CD4-positive, alpha-beta memory T cell (primary cell): ENCODE data around the gene TIMM10. TPM values are rescaled to one million over a fixed set of nuclear protein-coding genes. Genes with fewer than 3 reads are reported as not detected.
A peak's percentile ranks its signal among the peaks of the same experiment; 100 is the strongest.
"Not testable (repeated sequence)": the region's sequence is repeated elsewhere in the genome, so short reads cannot be mapped to it uniquely, and the experiment has no call there.

ENCODE experiments used
- CTCF ChIA-PET: fragments of 350-600 bp; sonication (Branson Sonifier 250); formaldehyde crosslinking; loops from one replicate; lab custom pipeline; 2021; ENCODE audit warnings: inconsistent platforms; ENCODE audit not compliant: partially characterized antibody; lab: Charles Lee
- POLR2A ChIA-PET: fragments of 350-600 bp; sonication (Branson Sonifier 250); formaldehyde crosslinking; loops from one replicate; lab custom pipeline; 2021; ENCODE audit not compliant: partially characterized antibody; lab: Charles Lee
- DNase-seq, 5 donors: peaks; one replicate each; pipeline versions ENCODE4 v3.0.0 to v3.0.0-alpha.2; 2020 to 2022; ENCODE audit warnings: mixed read lengths in 1 of 5
- H3K27ac ChIP-seq: one replicate; pipeline ENCODE4 v1.7.0; 2013; ENCODE audit warnings: low read depth, low read length
- H3K27me3 ChIP-seq: 2 replicates; pipeline ENCODE4 v1.7.0; 2013; ENCODE audit warnings: mild to moderate bottlenecking, low read length, moderate library complexity; ENCODE audit not compliant: insufficient read depth
- H3K36me3 ChIP-seq: 2 replicates; pipeline ENCODE4 v1.7.0; 2013; ENCODE audit warnings: mild to moderate bottlenecking, low read length, moderate library complexity; ENCODE audit not compliant: insufficient read depth
- H3K4me1 ChIP-seq: 2 replicates; pipeline ENCODE4 v1.7.0; 2013; ENCODE audit warnings: mild to moderate bottlenecking, low read length, moderate library complexity; ENCODE audit not compliant: insufficient read depth
- H3K4me3 ChIP-seq, 2 donors: one replicate each; pipeline ENCODE4 v1.7.0; 2013; ENCODE audit warnings: low read length in 2 of 2, mild to moderate bottlenecking in 1 of 2
- H3K9me3 ChIP-seq, 2 donors: one replicate each; pipeline ENCODE4 v1.7.0; 2013; ENCODE audit warnings: low read length in 2 of 2, control low read depth in 1 of 2; ENCODE audit not compliant: control insufficient read depth in 1 of 2
- H3K27ac Mint-ChIP-seq, 7 donors: one replicate each; pipeline ENCODE4 v1.8.0; 2020 to 2021; ENCODE audit warnings: mixed read lengths in 7 of 7, mild to moderate bottlenecking in 6 of 7, inconsistent platforms in 3 of 7, moderate library complexity in 3 of 7
- H3K27me3 Mint-ChIP-seq, 2 donors: one replicate each; pipeline ENCODE4 v1.8.0; 2020 to 2021; ENCODE audit warnings: mixed read lengths in 2 of 2
- H3K36me3 Mint-ChIP-seq, 2 donors: one replicate each; pipeline ENCODE4 v1.8.0; 2020 to 2021; ENCODE audit warnings: mixed read lengths in 2 of 2, inconsistent platforms in 1 of 2, mild to moderate bottlenecking in 1 of 2
- H3K4me1 Mint-ChIP-seq, 4 donors: one replicate each; pipeline ENCODE4 v1.8.0; 2020 to 2021; ENCODE audit warnings: mixed read lengths in 4 of 4, mild to moderate bottlenecking in 1 of 4
- H3K4me3 Mint-ChIP-seq, 8 donors: one replicate each; pipeline ENCODE4 v1.8.0; 2020 to 2021; ENCODE audit warnings: mixed read lengths in 8 of 8, mild to moderate bottlenecking in 7 of 8, moderate library complexity in 6 of 8, inconsistent platforms in 3 of 8
- H3K9me3 Mint-ChIP-seq, 8 donors: one replicate each; pipeline ENCODE4 v1.8.0; 2020 to 2021; ENCODE audit warnings: mixed read lengths in 8 of 8, mild to moderate bottlenecking in 5 of 8, inconsistent platforms in 3 of 8, moderate library complexity in 1 of 8
- intact Hi-C: fragments of 100-400 bp; cut with micrococcal nuclease; formaldehyde crosslinking; loops from one replicate; pipeline ENCODE4 v1.15.1; 2023
- polyA plus RNA-seq, 2 donors: library from polyadenylated mRNA; unstranded; fragments of 300-500 nt; fragmentation: Illumina TruSeq; gene quantifications; one replicate each; pipeline ENCODE4 v1.2.3, GENCODE V29; 2021
- total RNA-seq, 2 experiments: library from RNA; stranded (reverse); gene quantifications; one replicate each; pipeline ENCODE4 v1.2.3, GENCODE V29; 2021

TIMM10 gene
- total and polyA plus RNA-seq, 4 experiments from 2014 or later, result 30.4 to 62.1 (median 43.8) TPM

- H3K4me3 ChIP-seq, result no peak overlapping the region
- intact Hi-C loops, result no loop called here
- H3K27me3 ChIP-seq, result no peaks in the 10 kb centered on the region
- DNase-seq, result no peak
- peaks cover 0 to 2% (median 0%) of the 10 kb centered on the region in 4 donors for H3K4me1 Mint-ChIP-seq
- no peak overlapping the region for H3K27ac ChIP-seq
- no peaks in the 10 kb centered on the region for H3K4me1 ChIP-seq
- no peak overlapping the region for H3K4me3 Mint-ChIP-seq
- peaks cover under 1% of the 10 kb centered on the region for H3K36me3 ChIP-seq
- H3K9me3 ChIP-seq, result no peaks in the 10 kb centered on the region
- ChIA-PET CTCF (interaction anchor here (1.2 to 2.3 kb wide), 3 partner anchors 13 to 51 kb away, joined by 4 to 7 read pairs (median 5); partner anchors contain the start of gene UBE2L6), POLR2A (no interaction called here)
- peaks cover 6 to 17% of the 10 kb centered on the region in 2 donors for H3K36me3 Mint-ChIP-seq
- H3K27me3 Mint-ChIP-seq, result no peaks in the 10 kb centered on the region
- peaks cover 0 to 2% (median 0%) of the 10 kb centered on the region in 8 donors for H3K9me3 Mint-ChIP-seq
- no peak overlapping the region for H3K27ac Mint-ChIP-seq
These were observed 14.0 kb upstream of the TIMM10 start for GRCh38 chr11:57544566-57544965.

DNA sequence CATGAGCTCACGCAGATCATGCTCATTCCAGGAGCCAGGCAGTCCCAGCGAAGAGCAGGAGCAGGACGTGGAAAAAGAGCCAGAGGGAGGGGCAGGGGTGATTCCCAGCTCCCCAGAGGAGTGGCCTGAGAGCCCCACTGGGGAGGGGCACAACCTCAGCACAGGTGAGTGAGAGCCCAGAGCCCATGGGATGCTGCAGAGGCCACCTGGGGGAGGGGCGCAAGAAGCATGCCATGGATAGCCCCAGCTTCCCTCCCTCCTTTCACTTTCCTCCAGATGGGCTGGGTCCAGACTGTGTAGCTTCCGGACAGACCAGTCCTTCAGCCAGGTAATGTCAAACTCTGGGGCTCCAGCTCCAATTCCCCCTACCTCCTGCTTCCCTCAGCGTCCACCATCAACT lies 13.0 kb upstream of the TIMM10 start:
- ChIA-PET POLR2A (interaction anchor here (0.8 kb wide), 1 partner anchor 219 kb away, joined by 3 read pairs; the partner anchor contains the start of gene TNKS1BP1), CTCF (interaction anchor here (1.2 to 2.3 kb wide), 3 partner anchors 12 to 50 kb away, joined by 4 to 7 read pairs (median 5); partner anchors contain the start of gene UBE2L6)
- no peak for DNase-seq
- Mint-ChIP-seq H3K9me3 (peaks cover 0 to 2% (median 0%) of the 10 kb centered on the region in 8 donors), H3K27me3 (no peaks in the 10 kb centered on the region), H3K27ac (peak overlapping the region in 1 of 7 donors; percentile 65), H3K4me3 (no peak overlapping the region), H3K36me3 (peaks cover 5 to 11% of the 10 kb centered on the region in 2 donors), H3K4me1 (peaks cover 0 to under 1% (median 0%) of the 10 kb centered on the region in 4 donors)
- no peak overlapping the region for H3K27ac ChIP-seq
- H3K4me1 ChIP-seq, result no peaks in the 10 kb centered on the region
- intact Hi-C loops, result no loop called here
- no peak overlapping the region for H3K4me3 ChIP-seq
- H3K9me3 ChIP-seq, result no peaks in the 10 kb centered on the region
- H3K27me3 ChIP-seq, result no peaks in the 10 kb centered on the region
- no peaks in the 10 kb centered on the region for H3K36me3 ChIP-seq

- Mint-ChIP-seq H3K27ac (peak overlapping the region in 2 of 7 donors; percentile 23 to 40), H3K4me1 (no peaks in the 10 kb centered on the region), H3K36me3 (peaks cover 3 to 8% of the 10 kb centered on the region in 2 donors), H3K4me3 (peak overlapping the region in 1 of 8 donors; percentile 12), H3K27me3 (no peaks in the 10 kb centered on the region), H3K9me3 (peaks cover 0 to 2% (median 0%) of the 10 kb centered on the region in 8 donors)
- no peaks in the 10 kb centered on the region for H3K36me3 ChIP-seq
- POLR2A ChIA-PET, result no interaction called here
- H3K9me3 ChIP-seq, result no peaks in the 10 kb centered on the region
- CTCF ChIA-PET, result interaction anchor here (0.8 kb wide), 1 partner anchor 16 kb away, joined by 3 read pairs; no protein-coding TSS in a partner anchor
- no peaks in the 10 kb centered on the region for H3K4me1 ChIP-seq
- no peak overlapping the region for H3K27ac ChIP-seq
- no peak overlapping the region for H3K4me3 ChIP-seq
- DNase-seq, result no peak
- intact Hi-C loops, result no loop called here
- H3K27me3 ChIP-seq, result no peaks in the 10 kb centered on the region
These were observed 12.0 kb upstream of the TIMM10 start for GRCh38 chr11:57542582-57542981.

GRCh38 chr11:57541169-57541568 lies 10.6 kb upstream of the TIMM10 start:
- H3K27me3 ChIP-seq, result no peaks in the 10 kb centered on the region
- intact Hi-C loops, result no loop called here
- CTCF ChIA-PET, result interaction anchor here (2.6 kb wide), 1 partner anchor 48 kb away, joined by 9 read pairs; no protein-coding TSS in a partner anchor
- Mint-ChIP-seq H3K27me3 (no peaks in the 10 kb centered on the region), H3K27ac (peak overlapping the region in 2 of 7 donors; percentile 13 to 23), H3K36me3 (peaks cover 3 to 4% of the 10 kb centered on the region in 2 donors), H3K4me3 (no peak overlapping the region), H3K4me1 (no peaks in the 10 kb centered on the region), H3K9me3 (peaks cover 0 to 2% (median 0%) of the 10 kb centered on the region in 8 donors)
- no peaks in the 10 kb centered on the region for H3K36me3 ChIP-seq
- no peaks in the 10 kb centered on the region for H3K4me1 ChIP-seq
- H3K4me3 ChIP-seq, result no peak overlapping the region
- no peak for DNase-seq
- H3K9me3 ChIP-seq, result no peaks in the 10 kb centered on the region
- H3K27ac ChIP-seq, result no peak overlapping the region
- POLR2A ChIA-PET, result no interaction called here

GRCh38 chr11:57539342-57539741 lies 8.8 kb upstream of the TIMM10 start:
- ChIA-PET POLR2A (no interaction called here), CTCF (interaction anchor here (1.2 to 2.6 kb wide), 2 partner anchors 29 to 46 kb away, joined by 4 to 9 read pairs; partner anchors contain the start of gene UBE2L6)
- peaks cover 0 to 2% (median 0%) of the 10 kb centered on the region in 8 donors for H3K9me3 Mint-ChIP-seq
- Histone ChIP-seq H3K27ac (no peak overlapping the region), H3K4me1 (no peaks in the 10 kb centered on the region), H3K27me3 (no peaks in the 10 kb centered on the region), H3K36me3 (no peaks in the 10 kb centered on the region), H3K4me3 (no peak overlapping the region), H3K9me3 (no peaks in the 10 kb centered on the region)
- no peak for DNase-seq
- peaks cover 3 to 6% of the 10 kb centered on the region in 2 donors for H3K36me3 Mint-ChIP-seq
- no peaks in the 10 kb centered on the region for H3K4me1 Mint-ChIP-seq
- no peaks in the 10 kb centered on the region for H3K27me3 Mint-ChIP-seq
- intact Hi-C loops, result no loop called here
- no peak overlapping the region for H3K27ac Mint-ChIP-seq
- H3K4me3 Mint-ChIP-seq, result no peak overlapping the region

GRCh38 chr11:57536947-57537619 lies 6.5 kb upstream of the TIMM10 start, which contains the start of gene SMTNL1:
Gene SMTNL1, plus strand, starts transcription at chr11:57537595. Its CDS starts 5,048 bp downstream, at chr11:57542643.
- ChIA-PET CTCF (interaction anchor here (0.9 to 25.5 kb wide), 3 partner anchors 11 to 104 kb away, joined by 3 to 848 read pairs (median 14); no protein-coding TSS in a partner anchor), POLR2A (no interaction called here)
- no peaks in the 10 kb centered on the region for H3K9me3 Mint-ChIP-seq
- no peak within 1 kb of the TSS for H3K27ac ChIP-seq
- peaks cover 3% of the 10 kb centered on the region in 2 donors for H3K36me3 Mint-ChIP-seq
- peaks cover 0 to under 1% (median under 1%) of the 10 kb centered on the region in 4 donors for H3K4me1 Mint-ChIP-seq
- H3K27ac Mint-ChIP-seq, result peak within 1 kb of the TSS in 1 of 7 donors; percentile 60
- no peaks in the 10 kb centered on the region for H3K4me1 ChIP-seq
- H3K27me3 ChIP-seq, result no peaks in the 10 kb centered on the region
- H3K27me3 Mint-ChIP-seq, result no peaks in the 10 kb centered on the region
- no peak within 1 kb of the TSS for H3K4me3 ChIP-seq
- intact Hi-C loops, result no loop called here
- no peak for DNase-seq
- no peak within 1 kb of the TSS for H3K4me3 Mint-ChIP-seq
- no peaks in the 10 kb centered on the region for H3K9me3 ChIP-seq
- no peaks in the 10 kb centered on the region for H3K36me3 ChIP-seq

GRCh38 chr11:57534449-57534848 lies 3.9 kb upstream of the TIMM10 start:
- intact Hi-C loops, H3K27me3 ChIP-seq, H3K9me3 ChIP-seq, H3K4me3 ChIP-seq, H3K27me3 Mint-ChIP-seq, H3K27ac ChIP-seq, DNase-seq, H3K4me3 Mint-ChIP-seq, H3K27ac Mint-ChIP-seq, H3K9me3 Mint-ChIP-seq, POLR2A ChIA-PET, H3K36me3 ChIP-seq: not testable (repeated sequence)
- H3K4me1 ChIP-seq, result peaks cover 15% of the 10 kb centered on the region
- peaks cover 6 to 21% (median 17%) of the 10 kb centered on the region in 4 donors for H3K4me1 Mint-ChIP-seq
- CTCF ChIA-PET, result interaction anchor here (0.8 to 25.5 kb wide), 7 partner anchors 8 to 213 kb away, joined by 3 to 848 read pairs (median 4); partner anchors contain the start of gene UBE2L6
- H3K36me3 Mint-ChIP-seq, result peaks cover 3 to 12% of the 10 kb centered on the region in 2 donors
